Spleen (tissue), 7 donors: ENCODE measurements around the gene ZMIZ2.

Experiments used
- POLR2AphosphoS5 ChIP-seq, 3 donors: sonication (generic); formaldehyde crosslinking; IDR thresholded peaks; one replicate each; pipeline ENCODE4 v1.5.1; 2017; ENCODE audit warnings: antibody characterized with exemption in 3 of 3
- TF ChIP-seq, protein P1 (sequence below), 11 experiments: fragments of 200-600 bp in 7 of 11; fragments of 450-650 bp in 4 of 11; sonication (generic) in 4 of 11; IDR thresholded peaks in 8 of 11; conservative IDR thresholded peaks in 3 of 11; 1 replicate in 7 of 11; 2 replicates in 4 of 11; pipeline versions ENCODE4 v1.4.0 to v1.8.0; 2016 to 2021; ENCODE audit warnings: antibody characterized with exemption in 11 of 11, inconsistent platforms in 4 of 11, mild to moderate bottlenecking in 1 of 11
- donor health status: DM: no; HTN: no; CAD: no; lungs with moderate emphysema.
- donor health status: DM: no; HTN: no; CAD: no.
- donor health status: DM: no; HTN: no; CAD: no.

DNA sequence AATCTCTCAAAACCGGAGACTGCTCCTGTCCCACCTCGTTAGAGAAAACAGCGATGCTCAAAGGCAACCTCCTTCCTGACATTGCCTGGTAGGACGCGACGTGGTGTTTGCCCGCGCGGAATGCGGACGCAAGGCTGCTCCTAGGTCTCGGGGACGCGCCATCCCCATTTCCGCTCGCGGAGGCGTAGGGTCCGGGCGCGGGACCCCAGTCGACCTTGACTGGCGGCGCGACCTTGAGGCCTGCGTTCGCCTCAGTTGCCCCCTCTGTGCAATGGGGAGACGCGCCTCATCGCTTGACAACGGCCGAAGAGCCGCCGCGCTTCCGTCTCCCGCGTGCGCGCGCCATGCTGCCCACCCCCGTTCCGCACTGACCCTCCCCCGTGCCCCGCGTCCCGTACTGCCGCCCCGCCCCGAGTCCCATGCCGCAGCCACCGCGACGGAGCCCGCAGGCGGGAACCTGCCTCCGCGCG, 47.4 kb downstream of the ZMIZ2 start:
- TF ChIP-seq, protein P1, sequence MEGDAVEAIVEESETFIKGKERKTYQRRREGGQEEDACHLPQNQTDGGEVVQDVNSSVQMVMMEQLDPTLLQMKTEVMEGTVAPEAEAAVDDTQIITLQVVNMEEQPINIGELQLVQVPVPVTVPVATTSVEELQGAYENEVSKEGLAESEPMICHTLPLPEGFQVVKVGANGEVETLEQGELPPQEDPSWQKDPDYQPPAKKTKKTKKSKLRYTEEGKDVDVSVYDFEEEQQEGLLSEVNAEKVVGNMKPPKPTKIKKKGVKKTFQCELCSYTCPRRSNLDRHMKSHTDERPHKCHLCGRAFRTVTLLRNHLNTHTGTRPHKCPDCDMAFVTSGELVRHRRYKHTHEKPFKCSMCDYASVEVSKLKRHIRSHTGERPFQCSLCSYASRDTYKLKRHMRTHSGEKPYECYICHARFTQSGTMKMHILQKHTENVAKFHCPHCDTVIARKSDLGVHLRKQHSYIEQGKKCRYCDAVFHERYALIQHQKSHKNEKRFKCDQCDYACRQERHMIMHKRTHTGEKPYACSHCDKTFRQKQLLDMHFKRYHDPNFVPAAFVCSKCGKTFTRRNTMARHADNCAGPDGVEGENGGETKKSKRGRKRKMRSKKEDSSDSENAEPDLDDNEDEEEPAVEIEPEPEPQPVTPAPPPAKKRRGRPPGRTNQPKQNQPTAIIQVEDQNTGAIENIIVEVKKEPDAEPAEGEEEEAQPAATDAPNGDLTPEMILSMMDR (IDR thresholded peaks at IDR 0.05 in 8 of 11, conservative IDR thresholded peaks at IDR 0.05 in 3 of 11): no peak
- TF ChIP-seq POLR2AphosphoS5 (IDR thresholded peaks at IDR 0.05): no peak
